Measurements from ENCODE around the gene NWD2. TPM values are rescaled to one million over a fixed set of nuclear protein-coding genes. Genes with fewer than 3 reads are reported as not detected.

NWD2 gene
- total RNA-seq, 4 donors from 2014 or later = 0.16 to 2.1 (median 0.61) TPM

GRCh38 chr4:37438564-37439279 lies 194.2 kb downstream of the NWD2 start:
- WGBS = 59% methylated on average over 8 of the region's 8 CpGs
- Histone ChIP-seq H3K27ac (no peak overlapping the region), H3K36me3 (no peaks in the 10 kb centered on the region), H3K4me3 (no peak overlapping the region), H3K4me1 (peaks cover 20% of the 10 kb centered on the region), H3K27me3 (no peaks in the 10 kb centered on the region), H3K9me3 (no peaks in the 10 kb centered on the region)
- DNase-seq (ENCODE audit: low spot score in 2 of 2) = no peak
- TF ChIP-seq CTCF (IDR thresholded peaks at IDR 0.05) (no peak), POLR2AphosphoS5 (IDR thresholded peaks at IDR 0.05) (no peak), POLR2A (IDR thresholded peaks at IDR 0.05) (no peak), EP300 (IDR thresholded peaks at IDR 0.05) (no peak)

- Histone ChIP-seq H3K27me3 (no peaks in the 10 kb centered on the region), H3K27ac (no peak overlapping the region), H3K36me3 (no peaks in the 10 kb centered on the region), H3K4me1 (peaks cover 17% of the 10 kb centered on the region), H3K9me3 (no peaks in the 10 kb centered on the region), H3K4me3 (no peak overlapping the region)
- no peak for DNase-seq (ENCODE audit: low spot score in 2 of 2)
- TF ChIP-seq CTCF (IDR thresholded peaks at IDR 0.05) (no peak), EP300 (IDR thresholded peaks at IDR 0.05) (no peak), POLR2AphosphoS5 (IDR thresholded peaks at IDR 0.05) (no peak), POLR2A (IDR thresholded peaks at IDR 0.05) (no peak)
- 73% methylated on average over 5 of the region's 5 CpGs for WGBS
Measured at GRCh38 chr4:37439809-37440474, 195.4 kb downstream of the NWD2 start.

GRCh38 chr4:37440501-37440900 lies 196.0 kb downstream of the NWD2 start:
- Histone ChIP-seq H3K4me1 (peaks cover 17% of the 10 kb centered on the region), H3K4me3 (no peak overlapping the region), H3K27ac (no peak overlapping the region), H3K36me3 (no peaks in the 10 kb centered on the region), H3K9me3 (no peaks in the 10 kb centered on the region), H3K27me3 (no peaks in the 10 kb centered on the region)
- no peak for TF ChIP-seq EP300 (IDR thresholded peaks at IDR 0.05)
- WGBS = 54% methylated on average over 2 of the region's 2 CpGs
- no peak for DNase-seq (ENCODE audit: low spot score in 2 of 2)

GRCh38 chr4:37441231-37442061 lies 196.9 kb downstream of the NWD2 start:
- Histone ChIP-seq H3K27ac (no peak overlapping the region), H3K27me3 (no peaks in the 10 kb centered on the region), H3K9me3 (no peaks in the 10 kb centered on the region), H3K4me3 (no peak overlapping the region), H3K36me3 (no peaks in the 10 kb centered on the region), H3K4me1 (peaks cover 17% of the 10 kb centered on the region)
- TF ChIP-seq CTCF (IDR thresholded peaks at IDR 0.05) (no peak), POLR2AphosphoS5 (IDR thresholded peaks at IDR 0.05) (no peak), POLR2A (IDR thresholded peaks at IDR 0.05) (no peak), EP300 (IDR thresholded peaks at IDR 0.05) (no peak)
- DNase-seq (ENCODE audit: low spot score in 2 of 2) = no peak
- WGBS = 62% methylated on average over 9 of the region's 9 CpGs

GRCh38 chr4:37442062-37442323 lies 197.4 kb downstream of the NWD2 start:
- H3K36me3 ChIP-seq = no peaks in the 10 kb centered on the region
- WGBS = 15% methylated on average over 1 of the region's 1 CpG
- H3K4me3 ChIP-seq = no peak overlapping the region
- peaks cover 17% of the 10 kb centered on the region for H3K4me1 ChIP-seq
- no peak for DNase-seq (ENCODE audit: low spot score in 2 of 2)
- no peak for TF ChIP-seq EP300 (IDR thresholded peaks at IDR 0.05)
- TF ChIP-seq POLR2A (IDR thresholded peaks at IDR 0.05) = no peak
- no peak for TF ChIP-seq POLR2AphosphoS5 (IDR thresholded peaks at IDR 0.05)
- peaks cover 5% of the 10 kb centered on the region for H3K27me3 ChIP-seq
- no peaks in the 10 kb centered on the region for H3K9me3 ChIP-seq
- no peak overlapping the region for H3K27ac ChIP-seq

GRCh38 chr4:37443137-37443536 lies 198.6 kb downstream of the NWD2 start:
- H3K4me1 ChIP-seq = peaks cover 17% of the 10 kb centered on the region
- no peak for TF ChIP-seq POLR2A (IDR thresholded peaks at IDR 0.05)
- no peak for TF ChIP-seq EP300 (IDR thresholded peaks at IDR 0.05)
- no peak for TF ChIP-seq POLR2AphosphoS5 (IDR thresholded peaks at IDR 0.05)
- TF ChIP-seq CTCF (IDR thresholded peaks at IDR 0.05) = no peak
- no peaks in the 10 kb centered on the region for H3K36me3 ChIP-seq
- peaks cover 7% of the 10 kb centered on the region for H3K27me3 ChIP-seq
- no peak overlapping the region for H3K27ac ChIP-seq
- DNase-seq (ENCODE audit: low spot score in 2 of 2) = no peak
- H3K4me3 ChIP-seq = no peak overlapping the region
- 82% methylated on average over 4 of the region's 4 CpGs for WGBS
- H3K9me3 ChIP-seq = no peaks in the 10 kb centered on the region
